Activated CD4-positive, alpha-beta T cell treated with anti-CD3 and anti-CD28 coated beads for 36 hours (primary cell): ENCODE data around the gene UBIAD1. TPM values are rescaled to one million over a fixed set of nuclear protein-coding genes. Genes with fewer than 3 reads are reported as not detected.

Experiments
- ATAC-seq: fragments of 200-7000 bp; cut with Tn5 transposase; one replicate; pipeline ENCODE4 v1.10.0; 2021; ENCODE audit warnings: mild to moderate bottlenecking, moderate library complexity
- CTCF ChIA-PET: fragments of 350-600 bp; sonication (Branson Sonifier 250); formaldehyde crosslinking; loops from one replicate; lab custom pipeline; 2021; ENCODE audit warnings: antibody characterized with exemption; lab: Charles Lee
- POLR2A ChIA-PET: fragments of 350-600 bp; sonication (Branson Sonifier 250); formaldehyde crosslinking; loops from one replicate; lab custom pipeline; 2021; ENCODE audit warnings: antibody characterized with exemption, inconsistent platforms; lab: Charles Lee
- DNase-seq: peaks from one replicate; pipeline ENCODE4 v3.0.0-alpha.2; 2020
- H3K27ac Mint-ChIP-seq: one replicate; pipeline ENCODE4 v1.8.0; 2021; ENCODE audit warnings: mixed read lengths
- H3K27me3 Mint-ChIP-seq: one replicate; pipeline ENCODE4 v1.8.0; 2021; ENCODE audit warnings: mixed read lengths
- H3K36me3 Mint-ChIP-seq: one replicate; pipeline ENCODE4 v1.8.0; 2021; ENCODE audit warnings: low read depth, mixed read lengths
- H3K4me1 Mint-ChIP-seq: one replicate; pipeline ENCODE4 v1.8.0; 2021; ENCODE audit warnings: mixed read lengths
- H3K4me3 Mint-ChIP-seq: one replicate; pipeline ENCODE4 v1.8.0; 2021; ENCODE audit warnings: mild to moderate bottlenecking, moderate library complexity, mixed read lengths
- H3K9me3 Mint-ChIP-seq: one replicate; pipeline ENCODE4 v1.8.0; 2021; ENCODE audit warnings: low read depth, mixed read lengths
- intact Hi-C, 2 experiments: fragments of 100-400 bp; cut with DNase I in 1 of 2; cut with micrococcal nuclease in 1 of 2; formaldehyde crosslinking; loops; one replicate each; pipeline versions ENCODE4 v1.14.2 to v1.15.1; 2022 to 2024; cut with DNase I, micrococcal nuclease
- total RNA-seq, 2 experiments: library from RNA; stranded (reverse); gene quantifications; one replicate each; pipeline ENCODE4 v1.2.3, GENCODE V29; 2021

UBIAD1 gene
- total RNA-seq, 2 experiments from 2014 or later, result 29.2 to 32.0 TPM

DNA sequence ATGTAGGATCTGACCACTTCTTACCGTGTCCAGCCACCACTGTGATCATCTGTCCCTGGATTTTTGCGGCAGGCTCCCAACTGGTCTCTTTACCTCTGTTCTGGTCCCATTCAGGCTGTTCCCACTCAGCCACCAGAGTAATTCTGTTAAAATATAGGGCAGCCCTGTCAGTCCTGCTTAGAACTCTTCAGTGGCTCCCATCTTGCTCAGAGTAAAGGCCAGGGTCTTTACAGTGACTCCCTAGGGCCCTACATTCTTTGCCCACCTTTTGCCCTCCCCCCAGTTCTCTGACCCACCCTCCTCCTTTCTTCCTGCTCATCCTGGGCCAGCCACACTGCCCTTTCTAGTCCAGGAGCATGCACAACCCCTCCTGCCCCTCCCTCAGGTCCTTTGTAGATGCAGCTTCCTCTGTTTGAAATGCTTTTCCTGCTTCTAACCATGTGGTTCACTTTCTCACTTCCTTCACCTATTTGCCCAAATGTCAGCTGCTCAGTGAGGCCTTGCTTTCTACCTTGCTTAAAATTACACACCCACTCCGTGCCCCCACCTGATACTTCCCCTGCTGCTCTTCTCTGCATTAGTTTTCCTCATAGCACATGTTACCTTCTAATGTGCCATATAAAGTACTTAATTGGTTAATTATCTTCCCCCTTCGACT, 7.8 kb downstream of the UBIAD1 start:
- ChIA-PET POLR2A (interaction anchor here (1.0 to 1.3 kb wide), 2 partner anchors 8 to 10 kb away, joined by 3 to 4 read pairs; no protein-coding TSS in a partner anchor), CTCF (interaction anchor here (0.5 to 1.3 kb wide), 3 partner anchors 22 to 794 kb away, joined by 3 to 4 read pairs (median 3); no protein-coding TSS in a partner anchor)
- peak overlapping the region; percentile 90 for H3K27ac Mint-ChIP-seq
- H3K4me3 Mint-ChIP-seq, result peak overlapping the region; percentile 32
- H3K27me3 Mint-ChIP-seq, result no peaks in the 10 kb centered on the region
- peaks cover 76% of the 10 kb centered on the region for H3K36me3 Mint-ChIP-seq
- H3K4me1 Mint-ChIP-seq, result peaks cover 91% of the 10 kb centered on the region
- no peak for ATAC-seq
- H3K9me3 Mint-ChIP-seq, result no peaks in the 10 kb centered on the region
- no peak for DNase-seq
- intact Hi-C loops, result loop anchor here in 1 of 2 experiments (5.0 kb wide), 1 partner anchor 451 kb away; no protein-coding TSS in a partner anchor

GRCh38 chr1:11281518-11282331, 8.7 kb downstream of the UBIAD1 start:
- H3K27me3 Mint-ChIP-seq, result no peaks in the 10 kb centered on the region
- H3K4me3 Mint-ChIP-seq, result peak overlapping the region; percentile 32
- no peaks in the 10 kb centered on the region for H3K9me3 Mint-ChIP-seq
- no peak for ATAC-seq
- DNase-seq, result no peak
- H3K27ac Mint-ChIP-seq, result peak overlapping the region; percentile 90
- peaks cover 93% of the 10 kb centered on the region for H3K4me1 Mint-ChIP-seq
- ChIA-PET CTCF (interaction anchor here (0.5 to 1.3 kb wide), 4 partner anchors 8 to 795 kb away, joined by 3 to 5 read pairs (median 4); partner anchors contain the start of gene UBIAD1), POLR2A (interaction anchor here (0.9 to 1.7 kb wide), 2 partner anchors 8 to 25 kb away, joined by 4 to 5 read pairs; no protein-coding TSS in a partner anchor)
- intact Hi-C loops, result loop anchor here in 1 of 2 experiments (5.0 kb wide), 1 partner anchor 451 kb away; no protein-coding TSS in a partner anchor
- H3K36me3 Mint-ChIP-seq, result peaks cover 76% of the 10 kb centered on the region

DNA sequence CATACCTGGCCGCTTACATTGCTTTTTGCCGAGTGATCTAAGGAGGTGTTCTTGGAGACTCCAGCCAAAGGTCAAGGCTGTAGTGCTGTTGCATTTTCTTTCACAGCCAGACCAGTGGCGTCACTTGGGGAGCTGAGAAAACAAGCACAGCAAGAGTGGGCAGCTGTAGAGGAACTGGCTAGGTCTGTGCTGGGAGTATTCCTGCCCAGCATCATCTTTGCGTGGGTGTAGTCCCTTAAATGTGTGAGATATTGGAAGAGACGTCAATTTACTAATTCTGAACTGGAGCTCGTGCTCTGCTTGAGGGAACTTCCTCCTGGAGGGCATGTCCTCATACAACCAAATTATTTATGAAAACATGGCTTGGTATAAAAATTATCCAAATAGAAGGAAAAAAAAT, 10.2 kb downstream of the UBIAD1 start:
- peaks cover 76% of the 10 kb centered on the region for H3K36me3 Mint-ChIP-seq
- no peaks in the 10 kb centered on the region for H3K27me3 Mint-ChIP-seq
- ATAC-seq (no peak), DNase-seq (no peak)
- ChIA-PET CTCF (interaction anchor here (0.6 to 2.0 kb wide), 6 partner anchors 10 to 259 kb away, joined by 3 to 7 read pairs (median 4); no protein-coding TSS in a partner anchor), POLR2A (interaction anchor here (0.5 to 1.2 kb wide), 4 partner anchors 22 to 769 kb away, joined by 3 to 4 read pairs (median 3); no protein-coding TSS in a partner anchor)
- H3K4me3 Mint-ChIP-seq, result no peak overlapping the region
- peaks cover 90% of the 10 kb centered on the region for H3K4me1 Mint-ChIP-seq
- H3K27ac Mint-ChIP-seq, result peak overlapping the region; percentile 93
- intact Hi-C loops, result loop anchor here in 1 of 2 experiments (5.0 kb wide), 1 partner anchor 449 kb away; no protein-coding TSS in a partner anchor
- H3K9me3 Mint-ChIP-seq, result no peaks in the 10 kb centered on the region

DNA sequence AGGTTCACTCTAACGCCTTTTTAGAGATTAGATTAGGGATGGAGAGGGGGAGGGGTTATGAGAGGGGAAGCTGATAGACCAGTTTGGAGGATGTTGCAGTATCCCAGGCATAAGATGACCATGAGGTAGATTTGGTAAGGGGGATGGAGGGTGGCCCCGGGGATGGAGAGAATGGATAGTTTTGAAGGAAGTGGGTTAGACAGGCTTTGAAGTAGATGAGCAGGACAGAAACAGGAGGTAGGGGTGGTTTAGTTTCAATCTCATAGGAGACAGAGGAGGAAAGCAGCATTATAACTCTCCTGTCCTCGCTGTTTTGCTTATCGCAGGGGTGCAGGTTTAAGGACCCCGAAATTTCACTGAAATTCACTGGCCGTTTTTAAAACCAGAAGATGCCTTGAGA, 11.8 kb downstream of the UBIAD1 start:
- Mint-ChIP-seq H3K27me3 (no peaks in the 10 kb centered on the region), H3K36me3 (peaks cover 66% of the 10 kb centered on the region), H3K4me3 (peak overlapping the region; percentile 39), H3K4me1 (peaks cover 85% of the 10 kb centered on the region), H3K27ac (peak overlapping the region; percentile 90), H3K9me3 (no peaks in the 10 kb centered on the region)
- ChIA-PET POLR2A (no interaction called here), CTCF (interaction anchor here (0.6 to 2.0 kb wide), 2 partner anchors 247 to 352 kb away, joined by 3 to 7 read pairs; no protein-coding TSS in a partner anchor)
- intact Hi-C loops, result loop anchor here in 1 of 2 experiments (2.0 to 5.0 kb wide), 2 partner anchors 22 to 448 kb away; partner anchors contain the start of gene MTOR
- DNase-seq (peak; percentile 70), ATAC-seq (peak; percentile 85)

DNA sequence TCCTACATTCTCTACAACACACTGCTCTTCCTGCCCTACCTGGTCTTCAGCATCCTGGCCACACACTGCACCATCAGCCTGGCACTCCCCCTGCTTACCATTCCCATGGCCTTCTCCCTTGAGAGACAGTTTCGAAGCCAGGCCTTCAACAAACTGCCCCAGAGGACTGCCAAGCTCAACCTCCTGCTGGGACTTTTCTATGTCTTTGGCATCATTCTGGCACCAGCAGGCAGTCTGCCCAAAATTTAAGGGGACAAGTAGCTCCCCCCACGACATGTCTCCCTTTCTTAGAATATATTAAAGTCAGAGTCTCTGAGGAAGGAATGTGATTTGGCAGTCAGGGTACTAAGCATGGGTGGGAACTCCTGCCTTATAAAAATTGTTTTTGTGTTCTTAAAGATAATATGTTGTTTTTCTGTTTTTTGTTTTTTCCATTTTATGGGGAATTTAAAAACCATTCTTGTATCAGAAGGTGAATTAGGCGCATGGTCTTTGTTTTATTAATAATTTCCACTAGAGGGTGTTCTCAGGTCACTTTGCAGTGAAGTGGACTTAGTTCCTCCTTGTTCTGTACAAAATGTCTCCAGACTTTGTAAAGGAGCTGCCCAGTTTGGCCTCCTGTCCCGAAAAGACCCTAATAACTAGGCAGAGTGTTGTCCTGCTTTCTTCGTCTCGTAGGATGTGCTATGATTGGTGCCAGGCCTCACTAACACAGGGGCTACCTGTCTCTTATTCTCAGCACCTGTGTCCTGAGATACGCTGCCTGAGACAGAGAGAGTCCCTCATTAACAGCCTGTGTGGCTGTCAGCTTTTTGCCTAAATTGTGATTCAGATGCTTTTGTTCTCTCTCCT, 13.1 kb downstream of the UBIAD1 start:
- DNase-seq, result no peak
- H3K27me3 Mint-ChIP-seq, result no peaks in the 10 kb centered on the region
- H3K4me1 Mint-ChIP-seq, result peaks cover 83% of the 10 kb centered on the region
- no peak overlapping the region for H3K4me3 Mint-ChIP-seq
- H3K27ac Mint-ChIP-seq, result peak overlapping the region; percentile 90
- H3K9me3 Mint-ChIP-seq, result no peaks in the 10 kb centered on the region
- CTCF ChIA-PET, result interaction anchor here (0.8 to 0.9 kb wide), 2 partner anchors 45 to 122 kb away, joined by 3 read pairs; no protein-coding TSS in a partner anchor
- no peak for ATAC-seq
- intact Hi-C loops, result loop anchor here in 1 of 2 experiments (2.0 kb wide), 1 partner anchor 23 kb away; the partner anchor contains the start of gene MTOR
- peaks cover 68% of the 10 kb centered on the region for H3K36me3 Mint-ChIP-seq
- POLR2A ChIA-PET, result no interaction called here

GRCh38 chr1:11286735-11287410, 13.9 kb downstream of the UBIAD1 start:
- intact Hi-C loops, result no loop called here
- no peaks in the 10 kb centered on the region for H3K9me3 Mint-ChIP-seq
- H3K36me3 Mint-ChIP-seq, result peaks cover 70% of the 10 kb centered on the region
- POLR2A ChIA-PET, result no interaction called here
- ATAC-seq, result no peak
- H3K4me1 Mint-ChIP-seq, result peaks cover 83% of the 10 kb centered on the region
- CTCF ChIA-PET, result interaction anchor here (0.5 to 0.9 kb wide), 4 partner anchors 45 to 136 kb away, joined by 3 read pairs; no protein-coding TSS in a partner anchor
- H3K27ac Mint-ChIP-seq, result peak overlapping the region; percentile 90
- no peak for DNase-seq
- no peaks in the 10 kb centered on the region for H3K27me3 Mint-ChIP-seq
- no peak overlapping the region for H3K4me3 Mint-ChIP-seq

DNA sequence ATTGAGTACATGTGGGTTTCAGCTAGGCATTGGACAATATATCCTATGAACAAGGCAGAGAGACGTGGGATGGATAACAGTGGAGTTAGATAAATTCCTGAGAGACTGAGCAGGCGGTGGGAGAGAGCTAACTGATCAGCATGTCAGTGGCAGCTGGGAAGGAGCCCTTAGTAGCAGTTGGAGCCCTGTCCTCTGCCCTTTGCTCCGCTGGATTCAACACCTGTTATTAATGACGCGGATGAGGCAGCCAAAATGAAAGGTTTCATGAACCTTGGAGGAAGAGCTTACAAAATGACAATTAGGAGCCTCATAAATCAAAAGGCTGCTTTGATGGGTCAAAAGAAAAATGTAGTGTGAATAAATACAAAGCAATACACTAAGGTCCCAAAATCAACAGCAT, 16.1 kb downstream of the UBIAD1 start:
- no peak for ATAC-seq
- ChIA-PET CTCF (interaction anchor here (0.7 kb wide), 2 partner anchors 53 to 251 kb away, joined by 3 read pairs; no protein-coding TSS in a partner anchor), POLR2A (interaction anchor here (0.8 to 1.0 kb wide), 2 partner anchors 9 to 16 kb away, joined by 3 to 4 read pairs; no protein-coding TSS in a partner anchor)
- Mint-ChIP-seq H3K27me3 (no peaks in the 10 kb centered on the region), H3K27ac (no peak overlapping the region), H3K9me3 (no peaks in the 10 kb centered on the region), H3K4me1 (peaks cover 80% of the 10 kb centered on the region), H3K4me3 (no peak overlapping the region), H3K36me3 (peaks cover 65% of the 10 kb centered on the region)
- intact Hi-C loops, result no loop called here
- DNase-seq, result no peak

DNA sequence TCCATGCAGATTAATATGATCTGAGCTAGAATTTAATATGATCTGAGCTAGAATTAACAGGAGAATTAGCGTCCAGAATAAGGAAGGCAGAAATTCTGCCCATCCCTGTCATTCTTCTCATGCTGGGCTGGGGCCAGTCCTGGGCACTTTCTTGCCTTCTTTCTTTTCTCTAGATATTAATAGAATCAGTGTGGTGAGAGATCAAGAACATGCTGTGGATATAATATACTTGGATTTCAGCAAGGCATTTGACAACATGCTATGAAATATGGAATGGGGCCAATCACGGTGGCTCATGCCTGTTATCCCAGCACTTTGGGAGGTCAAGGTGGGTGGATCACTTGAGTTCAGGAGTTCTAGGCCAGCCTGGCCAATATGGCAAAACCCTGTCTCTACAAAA, 18.1 kb downstream of the UBIAD1 start:
- intact Hi-C loops, result no loop called here
- H3K9me3 Mint-ChIP-seq, result no peaks in the 10 kb centered on the region
- H3K27ac Mint-ChIP-seq, result peak overlapping the region; percentile 20
- no peak overlapping the region for H3K4me3 Mint-ChIP-seq
- peaks cover 78% of the 10 kb centered on the region for H3K4me1 Mint-ChIP-seq
- DNase-seq (no peak), ATAC-seq (no peak)
- ChIA-PET CTCF (interaction anchor here (0.8 to 1.0 kb wide), 3 partner anchors 11 to 30 kb away, joined by 3 read pairs; no protein-coding TSS in a partner anchor), POLR2A (interaction anchor here (0.8 to 1.0 kb wide), 2 partner anchors 8 to 11 kb away, joined by 4 read pairs; no protein-coding TSS in a partner anchor)
- H3K36me3 Mint-ChIP-seq, result peaks cover 66% of the 10 kb centered on the region
- no peaks in the 10 kb centered on the region for H3K27me3 Mint-ChIP-seq

DNA sequence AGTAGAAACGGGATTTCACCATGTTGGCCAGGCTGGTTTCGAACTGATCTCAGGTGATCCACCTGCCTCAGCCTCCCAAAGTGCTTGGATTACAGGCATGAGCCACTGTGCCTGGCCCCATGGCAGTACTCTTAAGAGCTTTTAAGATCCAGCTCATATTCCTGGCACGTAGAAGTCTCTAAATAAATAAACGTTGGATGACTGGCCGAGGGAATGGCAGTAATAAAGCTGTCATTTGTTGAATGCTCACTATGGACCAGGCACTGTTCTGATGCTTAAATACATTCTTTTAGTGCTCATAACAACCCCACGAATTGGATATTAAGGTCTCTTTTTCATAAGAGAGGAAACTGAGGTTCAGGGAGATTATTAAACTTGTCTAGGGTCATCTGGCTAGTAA, 20.9 kb downstream of the UBIAD1 start:
- intact Hi-C loops, result no loop called here
- H3K27ac Mint-ChIP-seq, result no peak overlapping the region
- H3K36me3 Mint-ChIP-seq, result peaks cover 58% of the 10 kb centered on the region
- POLR2A ChIA-PET, result interaction anchor here (0.6 kb wide), 1 partner anchor 217 kb away, joined by 12 read pairs; no protein-coding TSS in a partner anchor
- no peak overlapping the region for H3K4me3 Mint-ChIP-seq
- H3K9me3 Mint-ChIP-seq, result no peaks in the 10 kb centered on the region
- H3K27me3 Mint-ChIP-seq, result no peaks in the 10 kb centered on the region
- ATAC-seq (no peak), DNase-seq (no peak)
- CTCF ChIA-PET, result no interaction called here
- peaks cover 76% of the 10 kb centered on the region for H3K4me1 Mint-ChIP-seq
